Neural cell (in vitro differentiated cells): ENCODE data around the gene DDX1. TPM values are rescaled to one million over a fixed set of nuclear protein-coding genes. Genes with fewer than 3 reads are reported as not detected.

Experiments used
- H2AFZ ChIP-seq: fragments of 200-600, 300-800 bp; sonication (generic), shearing (Covaris generic); 2 replicates; pipeline ENCODE4 v1.6.0; 2014; ENCODE audit warnings: low read depth, mild to moderate bottlenecking, antibody characterized with exemption, low read length, moderate library complexity
- H3F3A ChIP-seq: fragments of 200-600 bp; shearing (Covaris generic); 2 replicates; pipeline ENCODE4 v1.6.1; 2016; ENCODE audit warnings: mild to moderate bottlenecking, moderate library complexity, mixed read lengths, antibody characterized with exemption, low read length; ENCODE audit not compliant: insufficient read depth, poor library complexity, severe bottlenecking
- H3K27ac ChIP-seq: fragments of 200-600, 300-800 bp; sonication (generic), shearing (Covaris generic); 2 replicates; pipeline ENCODE4 v1.5.1; 2014; ENCODE audit warnings: mild to moderate bottlenecking, low read length, moderate library complexity
- H3K27me3 ChIP-seq: fragments of 300-800, 200-600 bp; sonication (generic), shearing (Covaris generic); 2 replicates; pipeline ENCODE4 v1.6.0; 2014; ENCODE audit warnings: mild to moderate bottlenecking, low read depth, low read length, moderate library complexity; ENCODE audit not compliant: insufficient read depth
- H3K36me3 ChIP-seq: fragments of 300-800, 200-600 bp; sonication (generic), shearing (Covaris generic); 2 replicates; pipeline ENCODE4 v1.5.1; 2014; ENCODE audit warnings: mild to moderate bottlenecking, antibody characterized with exemption, low read length, moderate library complexity; ENCODE audit not compliant: insufficient read depth
- H3K4me2 ChIP-seq: fragments of 300-800, 200-600 bp; sonication (generic), shearing (Covaris generic); 2 replicates; pipeline ENCODE4 v1.6.0; 2014; ENCODE audit warnings: mild to moderate bottlenecking, low read length
- H3K4me3 ChIP-seq: fragments of 300-800, 200-600 bp; sonication (generic), shearing (Covaris generic); 2 replicates; pipeline ENCODE4 v1.5.1; 2014; ENCODE audit warnings: mild to moderate bottlenecking, low read length, moderate library complexity
- H3K79me2 ChIP-seq: fragments of 200-600 bp; shearing (Covaris generic); replicated peaks from 2 replicates; pipeline ENCODE4 v1.6.0; 2014; ENCODE audit warnings: mild to moderate bottlenecking, low read length, moderate library complexity; ENCODE audit not compliant: insufficient read depth
- H3K9ac ChIP-seq: fragments of 300-800, 200-600 bp; sonication (generic), shearing (Covaris generic); 2 replicates; pipeline ENCODE4 v1.6.1; 2016; ENCODE audit warnings: mild to moderate bottlenecking, low read length, mixed read lengths
- H3K9me2 ChIP-seq: fragments of 200-600 bp; shearing (Covaris generic); 2 replicates; pipeline ENCODE4 v1.6.1; 2016; ENCODE audit warnings: mild to moderate bottlenecking, low read length, mixed read lengths; ENCODE audit not compliant: insufficient read depth
- H3K9me3 ChIP-seq: fragments of 200-600, 300-800 bp; sonication (generic), shearing (Covaris generic); 2 replicates; pipeline ENCODE4 v1.6.1; 2016; ENCODE audit warnings: mild to moderate bottlenecking, mixed run types, low read length, moderate library complexity, mixed read lengths
- H4K20me1 ChIP-seq: fragments of 200-600 bp; shearing (Covaris generic); 2 replicates; pipeline ENCODE4 v1.6.1; 2016; ENCODE audit warnings: mild to moderate bottlenecking, mixed run types; ENCODE audit not compliant: insufficient read depth
- CTCF ChIP-seq: fragments of 450-650 bp; IDR thresholded peaks from 2 replicates; pipeline ENCODE4 v1.5.1; 2014; ENCODE audit warnings: antibody characterized with exemption, mild to moderate bottlenecking, moderate library complexity; ENCODE audit not compliant: poor library complexity, severe bottlenecking
- EP300 ChIP-seq: fragments of 450-650 bp; conservative IDR thresholded peaks from 2 replicates; pipeline ENCODE4 v1.6.1; 2014; ENCODE audit warnings: antibody characterized with exemption, mild to moderate bottlenecking, moderate library complexity; ENCODE audit not compliant: poor library complexity, severe bottlenecking
- EZH2 ChIP-seq: fragments of 200-600, 300-800 bp; shearing (Covaris generic), sonication (generic); IDR thresholded peaks from 2 replicates; pipeline ENCODE4 v1.6.1; 2014; ENCODE audit warnings: antibody characterized with exemption, low read length, borderline replicate concordance, mild to moderate bottlenecking; ENCODE audit not compliant: insufficient read depth, poor library complexity, severe bottlenecking
- MXI1 ChIP-seq: fragments of 450-650 bp; conservative IDR thresholded peaks from 2 replicates; pipeline ENCODE4 v1.6.1; 2014; ENCODE audit warnings: antibody characterized with exemption, mild to moderate bottlenecking; ENCODE audit not compliant: poor library complexity, severe bottlenecking
- POLR2AphosphoS5 ChIP-seq: IDR thresholded peaks from 2 replicates; pipeline ENCODE4 v1.6.1; 2012
- RAD21 ChIP-seq: fragments of 450-650 bp; conservative IDR thresholded peaks from 2 replicates; pipeline ENCODE4 v1.6.1; 2014; ENCODE audit warnings: antibody characterized with exemption, mild to moderate bottlenecking, moderate library complexity
- SMC3 ChIP-seq: fragments of 450-650 bp; conservative IDR thresholded peaks from 2 replicates; pipeline ENCODE4 v1.6.1; 2014; ENCODE audit warnings: antibody characterized with exemption, mild to moderate bottlenecking, moderate library complexity; ENCODE audit not compliant: poor library complexity
- TAF1 ChIP-seq: IDR thresholded peaks from 2 replicates; pipeline ENCODE4 v1.6.1; 2012; ENCODE audit warnings: low read depth
- polyA plus RNA-seq: library from polyadenylated mRNA; depleted of rRNA; stranded (reverse); fragments of >200 nt; gene quantifications from 2 replicates; pipeline ENCODE4 v1.2.3, GENCODE V29; 2014
- TF ChIP-seq, protein P1 (sequence below): IDR thresholded peaks from 2 replicates; pipeline ENCODE4 v1.6.1; 2012; ENCODE audit warnings: borderline replicate concordance

Gene DDX1
- polyA plus RNA-seq, 1 donor from 2014 or later: 159 TPM

- Histone ChIP-seq H3K9ac (no peak overlapping the region), H3K9me3 (no peaks in the 10 kb centered on the region), H3K36me3 (peaks cover 14% of the 10 kb centered on the region), H3K27me3 (no peaks in the 10 kb centered on the region), H3K9me2 (peaks cover 2% of the 10 kb centered on the region), H4K20me1 (no peaks in the 10 kb centered on the region), H3K27ac (no peak overlapping the region), H3K4me3 (no peak overlapping the region), H3K79me2 (peaks cover 29% of the 10 kb centered on the region), H3F3A (no peaks in the 10 kb centered on the region), H2AFZ (no peak overlapping the region), H3K4me2 (no peak overlapping the region)
- TF ChIP-seq POLR2AphosphoS5: no peak
- TF ChIP-seq, protein P1, sequence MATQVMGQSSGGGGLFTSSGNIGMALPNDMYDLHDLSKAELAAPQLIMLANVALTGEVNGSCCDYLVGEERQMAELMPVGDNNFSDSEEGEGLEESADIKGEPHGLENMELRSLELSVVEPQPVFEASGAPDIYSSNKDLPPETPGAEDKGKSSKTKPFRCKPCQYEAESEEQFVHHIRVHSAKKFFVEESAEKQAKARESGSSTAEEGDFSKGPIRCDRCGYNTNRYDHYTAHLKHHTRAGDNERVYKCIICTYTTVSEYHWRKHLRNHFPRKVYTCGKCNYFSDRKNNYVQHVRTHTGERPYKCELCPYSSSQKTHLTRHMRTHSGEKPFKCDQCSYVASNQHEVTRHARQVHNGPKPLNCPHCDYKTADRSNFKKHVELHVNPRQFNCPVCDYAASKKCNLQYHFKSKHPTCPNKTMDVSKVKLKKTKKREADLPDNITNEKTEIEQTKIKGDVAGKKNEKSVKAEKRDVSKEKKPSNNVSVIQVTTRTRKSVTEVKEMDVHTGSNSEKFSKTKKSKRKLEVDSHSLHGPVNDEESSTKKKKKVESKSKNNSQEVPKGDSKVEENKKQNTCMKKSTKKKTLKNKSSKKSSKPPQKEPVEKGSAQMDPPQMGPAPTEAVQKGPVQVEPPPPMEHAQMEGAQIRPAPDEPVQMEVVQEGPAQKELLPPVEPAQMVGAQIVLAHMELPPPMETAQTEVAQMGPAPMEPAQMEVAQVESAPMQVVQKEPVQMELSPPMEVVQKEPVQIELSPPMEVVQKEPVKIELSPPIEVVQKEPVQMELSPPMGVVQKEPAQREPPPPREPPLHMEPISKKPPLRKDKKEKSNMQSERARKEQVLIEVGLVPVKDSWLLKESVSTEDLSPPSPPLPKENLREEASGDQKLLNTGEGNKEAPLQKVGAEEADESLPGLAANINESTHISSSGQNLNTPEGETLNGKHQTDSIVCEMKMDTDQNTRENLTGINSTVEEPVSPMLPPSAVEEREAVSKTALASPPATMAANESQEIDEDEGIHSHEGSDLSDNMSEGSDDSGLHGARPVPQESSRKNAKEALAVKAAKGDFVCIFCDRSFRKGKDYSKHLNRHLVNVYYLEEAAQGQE: no peak
- TF ChIP-seq CTCF: no peak
- no peak for TF ChIP-seq EP300
- TF ChIP-seq SMC3: no peak
- TF ChIP-seq RAD21: no peak
- TF ChIP-seq TAF1: no peak
- TF ChIP-seq EZH2: no peak
- no peak for TF ChIP-seq MXI1
These were observed 4.7 kb downstream of the DDX1 start for GRCh38 chr2:15596350-15596749.

- Histone ChIP-seq H3K79me2 (peaks cover 29% of the 10 kb centered on the region), H3F3A (no peaks in the 10 kb centered on the region), H3K27ac (no peak overlapping the region), H3K4me3 (no peak overlapping the region), H3K9ac (no peak overlapping the region), H3K9me2 (peaks cover 2% of the 10 kb centered on the region), H4K20me1 (no peaks in the 10 kb centered on the region), H3K36me3 (peaks cover 16% of the 10 kb centered on the region), H3K9me3 (no peaks in the 10 kb centered on the region), H2AFZ (no peak overlapping the region), H3K4me2 (no peak overlapping the region), H3K27me3 (no peaks in the 10 kb centered on the region)
- TF ChIP-seq POLR2AphosphoS5: no peak
- TF ChIP-seq RAD21: no peak
- TF ChIP-seq MXI1: no peak
- no peak for TF ChIP-seq CTCF
- TF ChIP-seq EZH2: no peak
- TF ChIP-seq, protein P1: no peak
- TF ChIP-seq SMC3: no peak
- no peak for TF ChIP-seq EP300
- no peak for TF ChIP-seq TAF1
These were observed 5.3 kb downstream of the DDX1 start for GRCh38 chr2:15596968-15597367.
